WI38 (cell line): ENCODE results near the gene CARD11.

Experiments used
- H3K4me3 ChIP-seq: 2 replicates; pipeline ENCODE4 v1.5.1; 2011; ENCODE audit warnings: low read depth, mild to moderate bottlenecking, control low read depth, low read length
- TF ChIP-seq, protein P1 (sequence below): IDR thresholded peaks from 2 replicates; pipeline ENCODE4 v1.5.1; 2012; ENCODE audit warnings: low read depth, mild to moderate bottlenecking, control low read depth, low read length

The CARD11 gene

DNA sequence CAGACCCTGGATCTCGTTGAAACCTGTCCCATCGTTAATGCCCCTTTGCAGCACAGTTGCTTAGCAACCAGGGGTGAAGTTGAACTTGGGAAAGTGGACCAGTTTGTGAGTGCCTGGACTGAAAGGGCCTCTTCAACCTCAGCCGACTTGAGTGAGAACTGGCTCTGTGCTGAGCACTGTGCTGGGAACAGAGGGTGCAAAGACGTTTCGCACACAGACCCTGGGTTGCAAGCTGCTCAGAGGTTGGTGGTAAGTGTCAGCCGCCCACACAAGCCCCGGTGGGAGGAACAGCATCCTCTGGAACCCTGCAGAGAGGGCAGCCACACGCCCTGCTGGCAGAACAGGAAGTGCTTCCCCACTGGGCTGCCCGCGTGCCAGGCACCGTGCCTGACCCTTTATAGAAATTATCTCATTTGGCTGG is 89.2 kb downstream of the CARD11 start:
- H3K4me3 ChIP-seq = no peak overlapping the region
- TF ChIP-seq, protein P1, sequence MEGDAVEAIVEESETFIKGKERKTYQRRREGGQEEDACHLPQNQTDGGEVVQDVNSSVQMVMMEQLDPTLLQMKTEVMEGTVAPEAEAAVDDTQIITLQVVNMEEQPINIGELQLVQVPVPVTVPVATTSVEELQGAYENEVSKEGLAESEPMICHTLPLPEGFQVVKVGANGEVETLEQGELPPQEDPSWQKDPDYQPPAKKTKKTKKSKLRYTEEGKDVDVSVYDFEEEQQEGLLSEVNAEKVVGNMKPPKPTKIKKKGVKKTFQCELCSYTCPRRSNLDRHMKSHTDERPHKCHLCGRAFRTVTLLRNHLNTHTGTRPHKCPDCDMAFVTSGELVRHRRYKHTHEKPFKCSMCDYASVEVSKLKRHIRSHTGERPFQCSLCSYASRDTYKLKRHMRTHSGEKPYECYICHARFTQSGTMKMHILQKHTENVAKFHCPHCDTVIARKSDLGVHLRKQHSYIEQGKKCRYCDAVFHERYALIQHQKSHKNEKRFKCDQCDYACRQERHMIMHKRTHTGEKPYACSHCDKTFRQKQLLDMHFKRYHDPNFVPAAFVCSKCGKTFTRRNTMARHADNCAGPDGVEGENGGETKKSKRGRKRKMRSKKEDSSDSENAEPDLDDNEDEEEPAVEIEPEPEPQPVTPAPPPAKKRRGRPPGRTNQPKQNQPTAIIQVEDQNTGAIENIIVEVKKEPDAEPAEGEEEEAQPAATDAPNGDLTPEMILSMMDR = no peak

DNA sequence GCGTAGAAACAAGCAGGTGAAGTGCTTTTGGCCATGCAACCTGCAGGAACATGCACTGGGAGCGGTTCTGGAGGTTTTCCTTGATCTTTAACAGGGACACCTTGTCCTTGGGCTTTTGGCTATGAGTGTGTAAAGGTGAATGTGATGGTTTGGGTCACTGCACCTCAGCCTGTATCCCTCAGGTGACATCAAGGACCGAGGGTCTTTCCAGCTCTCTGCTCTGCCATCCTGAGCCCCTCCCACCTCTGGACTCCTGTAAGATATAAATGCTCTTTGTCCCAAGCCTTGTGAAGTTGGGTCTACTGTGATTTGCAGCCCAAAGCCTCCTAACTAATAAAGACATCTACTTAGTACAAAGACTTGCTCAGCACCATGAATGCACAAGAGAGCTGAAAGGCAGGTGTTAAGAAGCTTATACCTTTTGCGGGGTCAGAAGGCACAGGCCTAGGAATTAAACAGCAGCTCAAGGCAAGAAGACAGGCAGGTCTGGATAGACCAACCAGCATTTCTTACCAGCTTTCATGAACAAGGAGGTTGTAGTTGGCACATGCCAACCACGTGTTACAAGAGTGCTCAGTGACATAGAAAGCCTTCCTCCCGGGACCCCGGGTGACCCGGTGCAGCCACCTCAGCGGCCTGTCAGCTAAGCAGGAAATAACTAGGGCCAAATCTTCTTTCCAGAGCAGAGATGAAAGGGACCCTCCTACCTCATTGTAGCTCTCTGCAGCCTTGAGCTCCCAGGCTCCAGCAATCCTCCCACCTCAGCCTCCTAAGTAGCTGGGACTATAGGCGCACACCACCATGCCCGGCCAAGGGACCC is 89.9 kb downstream of the CARD11 start:
- TF ChIP-seq, protein P1 = no peak
- H3K4me3 ChIP-seq = no peak overlapping the region

DNA sequence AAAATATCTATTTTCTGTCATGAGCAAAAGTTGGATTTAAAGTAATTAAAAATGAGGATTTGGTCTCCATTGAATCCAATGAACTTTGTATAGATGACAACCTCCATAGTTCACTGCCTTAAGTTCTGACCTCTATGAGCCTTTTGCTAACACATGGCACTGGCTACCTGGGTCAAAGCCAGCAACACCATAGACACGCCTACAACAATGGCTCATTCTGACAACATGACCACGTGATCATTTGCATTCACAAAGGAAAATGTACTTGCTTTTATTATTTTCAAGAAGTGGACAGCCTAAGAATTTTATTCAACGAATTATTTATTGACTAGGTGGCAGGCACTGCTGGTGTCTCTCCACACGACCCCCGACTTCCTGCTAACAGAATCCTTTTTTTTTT is 90.6 kb downstream of the CARD11 start:
- TF ChIP-seq, protein P1 = no peak
- H3K4me3 ChIP-seq = no peak overlapping the region

DNA sequence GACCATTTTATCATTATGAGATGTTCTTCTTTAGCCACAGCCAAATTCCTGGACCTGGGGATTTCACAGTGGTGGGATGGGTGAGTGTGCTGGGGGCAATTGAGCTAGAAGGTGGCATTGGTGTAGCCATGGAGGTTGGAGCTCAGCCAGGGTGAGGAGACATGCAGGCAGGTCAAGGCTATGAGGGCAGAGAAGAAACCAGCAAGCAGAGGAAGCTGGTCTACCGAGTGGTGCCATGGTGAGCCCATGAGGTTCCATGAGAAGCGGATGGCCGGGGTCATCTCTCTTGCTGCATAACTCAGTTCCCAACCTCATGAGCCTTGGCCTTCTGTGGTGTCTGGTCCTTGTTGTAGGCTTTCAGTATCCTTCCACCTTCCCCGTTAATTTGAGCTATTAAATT is 91.4 kb downstream of the CARD11 start:
- TF ChIP-seq, protein P1 = no peak
- H3K4me3 ChIP-seq = no peak overlapping the region

DNA sequence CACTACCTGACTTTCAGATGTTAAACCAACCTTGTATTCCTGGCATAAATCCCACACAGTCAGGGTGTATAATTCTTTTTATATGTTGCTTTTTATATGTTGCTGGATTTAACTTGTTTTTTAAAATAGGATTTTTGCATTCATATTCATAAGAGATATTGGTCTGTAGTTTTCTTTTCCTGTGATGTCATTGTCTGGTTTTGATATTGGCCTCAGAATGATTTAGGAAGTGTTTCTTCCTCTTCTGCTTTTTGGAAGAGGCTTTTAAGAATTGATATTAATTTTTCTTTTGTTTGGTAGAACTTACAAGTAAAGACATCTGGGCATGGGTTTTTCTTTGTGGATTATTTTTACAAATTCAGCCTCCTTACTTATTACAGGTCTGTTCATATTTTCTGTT is 93.1 kb downstream of the CARD11 start:
- TF ChIP-seq, protein P1 = no peak
- no peak overlapping the region for H3K4me3 ChIP-seq

DNA sequence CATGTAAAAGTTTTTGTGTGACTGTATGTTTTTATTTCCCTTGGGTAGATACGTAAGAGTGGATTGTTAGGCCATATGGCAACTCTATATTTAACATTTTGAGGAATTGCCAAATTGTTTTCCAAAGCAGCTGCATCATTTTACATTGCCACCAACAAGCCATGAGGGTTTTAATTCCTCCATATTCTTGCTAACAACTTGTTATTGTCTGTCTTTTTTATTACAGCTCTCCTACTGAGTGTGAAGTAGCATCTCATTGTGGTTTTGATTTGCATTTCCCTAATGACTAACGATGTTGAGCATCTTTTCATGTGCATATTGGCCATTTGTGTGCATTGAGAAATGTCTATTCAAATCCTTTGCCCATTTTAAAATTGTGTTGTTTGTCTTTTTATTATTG is 94.9 kb downstream of the CARD11 start:
- TF ChIP-seq, protein P1 = no peak
- no peak overlapping the region for H3K4me3 ChIP-seq

DNA sequence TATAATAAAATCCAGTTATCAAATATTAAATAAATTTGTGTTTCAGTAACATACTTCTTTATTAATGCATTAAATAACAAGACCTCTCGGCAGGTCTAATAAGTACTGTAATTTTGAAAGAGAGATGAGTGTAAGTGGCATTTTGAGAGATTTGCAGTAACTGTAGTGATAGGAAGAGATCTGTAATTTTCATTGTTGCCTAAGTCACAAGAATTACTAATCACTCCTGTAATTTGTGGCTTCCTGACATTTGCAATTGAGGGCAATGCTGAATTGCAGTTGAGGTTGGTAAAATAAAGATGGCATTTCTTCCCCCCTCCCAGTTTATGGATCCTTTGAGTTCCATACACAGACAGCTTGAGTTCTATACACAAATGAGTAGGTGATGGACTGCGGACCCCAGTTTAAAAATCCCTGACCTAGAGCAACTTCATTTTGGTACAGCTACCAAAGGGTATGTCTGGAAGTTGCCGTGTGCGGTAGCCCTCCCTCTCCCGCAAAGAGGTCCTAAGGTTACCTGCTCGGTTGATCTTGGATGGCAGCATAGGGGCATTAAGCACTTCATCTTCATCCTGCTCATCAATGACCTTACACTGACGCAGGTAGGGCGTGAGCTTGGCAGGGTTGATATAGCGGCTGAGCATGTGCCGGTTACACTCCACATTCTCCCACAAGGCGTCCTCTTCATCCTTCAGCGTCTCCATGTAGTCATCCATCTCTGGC is 96.4 kb downstream of the CARD11 start:
- no peak overlapping the region for H3K4me3 ChIP-seq
- TF ChIP-seq, protein P1 = no peak
